BLaER1 (cell line): ENCODE data around the gene GYS1.

Experiments
- H3K27ac ChIP-seq: shearing (Covaris generic); formaldehyde crosslinking; 2 replicates; pipeline ENCODE4 v1.8.1; 2022
- H3K27me3 ChIP-seq: shearing (Covaris generic); formaldehyde crosslinking; 2 replicates; pipeline ENCODE4 v1.8.1; 2022
- H3K36me3 ChIP-seq: shearing (Covaris generic); formaldehyde crosslinking; 2 replicates; pipeline ENCODE4 v1.8.1; 2022
- H3K4me1 ChIP-seq: shearing (Covaris generic); formaldehyde crosslinking; 2 replicates; pipeline ENCODE4 v1.8.1; 2022
- H3K4me2 ChIP-seq: shearing (Covaris generic); formaldehyde crosslinking; 2 replicates; pipeline ENCODE4 v1.8.1; 2022
- H3K4me3 ChIP-seq: shearing (Covaris generic); formaldehyde crosslinking; 2 replicates; pipeline ENCODE4 v1.8.1; 2022
- H3K9ac ChIP-seq: shearing (Covaris generic); formaldehyde crosslinking; 2 replicates; pipeline ENCODE4 v1.8.1; 2022
- H3K9me3 ChIP-seq: shearing (Covaris generic); formaldehyde crosslinking; 2 replicates; pipeline ENCODE4 v1.8.1; 2022
- H4K20me1 ChIP-seq: shearing (Covaris generic); formaldehyde crosslinking; 2 replicates; pipeline ENCODE4 v1.8.1; 2022
- Cebpa-rat ChIP-seq: shearing (Covaris generic); IDR thresholded peaks from 2 replicates; pipeline ENCODE4 v1.8.1; 2022

Gene GYS1

DNA sequence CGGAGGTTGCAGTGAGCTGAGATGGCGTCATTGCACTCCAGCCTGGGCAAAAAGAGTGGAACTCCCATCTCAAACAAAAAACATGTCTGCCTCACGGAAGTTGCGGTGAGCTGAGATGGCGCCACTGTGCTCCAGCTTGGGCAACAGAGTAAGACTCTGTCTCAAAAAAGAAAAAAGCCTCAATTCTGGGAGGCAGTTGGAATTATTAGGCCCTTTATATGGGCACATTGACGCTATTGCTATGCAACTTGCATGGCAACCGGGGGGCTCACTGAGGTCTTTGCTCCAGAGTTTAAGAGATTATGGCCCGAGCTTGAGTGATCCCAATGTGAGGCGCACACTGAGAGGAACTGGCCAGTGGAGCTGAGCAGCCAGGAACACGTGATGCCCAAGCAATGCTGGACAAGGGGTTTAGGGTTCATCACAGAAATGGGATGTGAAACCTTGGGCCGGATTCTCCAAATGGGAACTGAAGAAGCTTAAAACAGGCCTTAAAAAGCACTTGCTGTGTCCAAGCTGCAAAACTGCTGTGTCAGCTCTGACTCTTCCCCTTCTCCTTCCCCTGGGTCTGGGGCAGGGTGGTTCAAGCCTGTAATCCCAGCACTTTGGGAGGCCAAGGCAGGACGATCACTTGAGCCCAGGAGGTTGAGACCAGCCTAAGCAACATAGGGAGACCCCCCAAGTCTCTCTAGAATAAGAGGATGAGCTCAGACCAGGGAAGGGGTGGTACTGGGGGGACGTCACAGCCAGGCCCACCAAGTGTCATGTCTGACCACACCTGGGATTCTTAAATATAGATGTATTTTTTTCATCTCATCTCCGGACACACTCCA is 25.5 kb downstream of the GYS1 start:
- H3K4me1 ChIP-seq, result peaks cover 64% of the 10 kb centered on the region
- H3K27ac ChIP-seq, result peak overlapping the region; percentile 23; the same call in 1 of the 2 replicates
- peaks cover 59% of the 10 kb centered on the region for H3K36me3 ChIP-seq
- no peaks in the 10 kb centered on the region for H3K9me3 ChIP-seq
- H3K9ac ChIP-seq, result peak overlapping the region; percentile 43
- H3K27me3 ChIP-seq, result no peaks in the 10 kb centered on the region
- H3K4me3 ChIP-seq, result no peak overlapping the region; the same call in 1 of the 2 replicates
- TF ChIP-seq Cebpa-rat, result no peak
- H3K4me2 ChIP-seq, result peak overlapping the region; percentile 99
- H4K20me1 ChIP-seq, result peaks cover 34% of the 10 kb centered on the region

DNA sequence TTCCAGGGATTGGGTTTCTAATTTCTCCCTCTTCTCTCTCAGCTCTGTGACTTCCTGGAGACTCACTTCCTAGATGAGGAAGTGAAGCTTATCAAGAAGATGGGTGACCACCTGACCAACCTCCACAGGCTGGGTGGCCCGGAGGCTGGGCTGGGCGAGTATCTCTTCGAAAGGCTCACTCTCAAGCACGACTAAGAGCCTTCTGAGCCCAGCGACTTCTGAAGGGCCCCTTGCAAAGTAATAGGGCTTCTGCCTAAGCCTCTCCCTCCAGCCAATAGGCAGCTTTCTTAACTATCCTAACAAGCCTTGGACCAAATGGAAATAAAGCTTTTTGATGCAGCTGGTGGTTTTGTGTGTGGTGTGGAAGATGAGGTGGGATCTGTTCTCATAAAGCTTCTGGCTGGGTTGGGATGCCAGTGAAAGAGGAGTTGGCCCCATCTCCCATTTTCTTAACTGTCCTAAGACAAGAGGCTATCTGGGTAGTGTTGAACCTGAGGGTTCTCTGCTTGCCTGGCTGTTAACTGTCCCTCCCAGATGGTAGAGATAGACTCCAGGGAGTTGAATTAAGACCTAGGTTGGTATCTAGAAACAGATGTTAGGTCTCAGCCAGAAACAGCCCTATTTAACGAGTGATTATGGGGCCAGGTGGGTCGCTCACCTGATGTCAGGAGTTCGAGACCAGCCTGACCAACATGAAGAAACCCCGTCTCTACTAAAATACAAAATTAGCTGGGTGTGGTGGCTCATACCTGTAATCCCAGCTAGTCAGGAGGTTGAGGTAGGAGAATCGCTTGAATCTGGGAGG is 26.4 kb downstream of the GYS1 start:
- H3K4me1 ChIP-seq, result peaks cover 72% of the 10 kb centered on the region
- peak overlapping the region; percentile 92 for H3K27ac ChIP-seq
- peak overlapping the region; percentile 99 for H3K4me2 ChIP-seq
- H3K4me3 ChIP-seq, result peak overlapping the region; percentile 91
- H3K9ac ChIP-seq, result peak overlapping the region; percentile 93
- no peak for TF ChIP-seq Cebpa-rat
- peaks cover 51% of the 10 kb centered on the region for H3K36me3 ChIP-seq
- no peaks in the 10 kb centered on the region for H3K27me3 ChIP-seq
- no peaks in the 10 kb centered on the region for H3K9me3 ChIP-seq
- peaks cover 34% of the 10 kb centered on the region for H4K20me1 ChIP-seq

DNA sequence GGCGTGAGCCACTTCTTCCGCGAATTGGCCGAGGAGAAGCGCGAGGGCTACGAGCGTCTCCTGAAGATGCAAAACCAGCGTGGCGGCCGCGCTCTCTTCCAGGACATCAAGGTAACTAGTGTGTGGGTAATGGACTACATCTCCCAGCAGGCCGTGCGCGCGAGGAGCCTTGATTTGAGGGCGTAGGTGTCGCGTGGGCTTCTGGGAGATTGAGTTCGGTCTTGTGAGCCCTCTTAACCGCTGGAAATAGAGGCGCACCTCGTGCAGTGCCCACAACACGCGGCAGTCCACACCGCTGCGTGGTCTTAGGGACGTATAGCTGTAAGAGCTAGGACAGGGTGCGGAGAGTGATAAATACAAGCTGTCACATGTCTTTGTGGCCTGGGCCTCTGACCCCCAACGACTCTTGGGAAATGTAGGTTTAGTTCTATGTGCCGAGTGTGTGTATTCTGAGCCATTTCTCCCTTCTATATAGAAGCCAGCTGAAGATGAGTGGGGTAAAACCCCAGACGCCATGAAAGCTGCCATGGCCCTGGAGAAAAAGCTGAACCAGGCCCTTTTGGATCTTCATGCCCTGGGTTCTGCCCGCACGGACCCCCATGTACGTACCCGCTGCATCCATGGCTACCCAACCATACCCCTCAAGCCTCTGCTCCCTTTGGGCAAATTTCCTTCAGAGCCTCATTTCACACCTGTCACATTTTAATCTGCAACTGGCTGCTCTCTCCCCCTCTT is 27.1 kb downstream of the GYS1 start:
- peaks cover 34% of the 10 kb centered on the region for H4K20me1 ChIP-seq
- TF ChIP-seq Cebpa-rat, result no peak
- H3K27ac ChIP-seq, result peak overlapping the region; percentile 92
- H3K9me3 ChIP-seq, result no peaks in the 10 kb centered on the region
- no peaks in the 10 kb centered on the region for H3K27me3 ChIP-seq
- peak overlapping the region; percentile 91 for H3K4me3 ChIP-seq
- peak overlapping the region; percentile 93 for H3K9ac ChIP-seq
- H3K36me3 ChIP-seq, result peaks cover 51% of the 10 kb centered on the region
- peaks cover 79% of the 10 kb centered on the region for H3K4me1 ChIP-seq
- peak overlapping the region; percentile 99 for H3K4me2 ChIP-seq

DNA sequence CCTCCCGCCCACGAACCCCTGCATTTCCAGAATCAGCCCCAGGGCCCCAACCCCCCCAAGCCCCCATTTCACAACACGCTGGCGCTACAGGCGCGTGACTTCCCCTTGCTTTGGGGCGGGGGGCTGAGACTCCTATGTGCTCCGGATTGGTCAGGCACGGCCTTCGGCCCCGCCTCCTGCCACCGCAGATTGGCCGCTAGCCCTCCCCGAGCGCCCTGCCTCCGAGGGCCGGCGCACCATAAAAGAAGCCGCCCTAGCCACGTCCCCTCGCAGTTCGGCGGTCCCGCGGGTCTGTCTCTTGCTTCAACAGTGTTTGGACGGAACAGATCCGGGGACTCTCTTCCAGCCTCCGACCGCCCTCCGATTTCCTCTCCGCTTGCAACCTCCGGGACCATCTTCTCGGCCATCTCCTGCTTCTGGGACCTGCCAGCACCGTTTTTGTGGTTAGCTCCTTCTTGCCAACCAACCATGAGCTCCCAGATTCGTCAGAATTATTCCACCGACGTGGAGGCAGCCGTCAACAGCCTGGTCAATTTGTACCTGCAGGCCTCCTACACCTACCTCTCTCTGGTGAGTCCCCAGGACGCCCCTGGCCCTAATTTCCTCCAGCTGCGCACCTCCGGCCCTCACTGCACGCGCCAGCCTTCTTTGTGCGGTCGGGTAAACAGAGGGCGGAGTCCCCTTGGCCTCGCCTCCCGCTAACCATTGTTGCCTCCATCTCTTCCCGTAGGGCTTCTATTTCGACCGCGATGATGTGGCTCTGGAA is 27.9 kb downstream of the GYS1 start, which contains the start of gene FTL:
TSS of gene FTL (plus strand) at position 270 of the 766 bp plus-strand sequence. CDS start at position 469, 199 bp downstream.
- Histone ChIP-seq H3K36me3 (peaks cover 47% of the 10 kb centered on the region), H3K9ac (peak within 1 kb of the TSS; percentile 93), H3K4me3 (peak within 1 kb of the TSS; percentile 91), H3K27ac (peak within 1 kb of the TSS; percentile 92), H3K27me3 (no peaks in the 10 kb centered on the region), H4K20me1 (peaks cover 34% of the 10 kb centered on the region), H3K4me2 (peak within 1 kb of the TSS; percentile 99), H3K4me1 (peaks cover 73% of the 10 kb centered on the region), H3K9me3 (no peaks in the 10 kb centered on the region)
- 0 out of 2 replicates have a peak, but pooled peaks have one; percentile 38 for TF ChIP-seq Cebpa-rat

DNA sequence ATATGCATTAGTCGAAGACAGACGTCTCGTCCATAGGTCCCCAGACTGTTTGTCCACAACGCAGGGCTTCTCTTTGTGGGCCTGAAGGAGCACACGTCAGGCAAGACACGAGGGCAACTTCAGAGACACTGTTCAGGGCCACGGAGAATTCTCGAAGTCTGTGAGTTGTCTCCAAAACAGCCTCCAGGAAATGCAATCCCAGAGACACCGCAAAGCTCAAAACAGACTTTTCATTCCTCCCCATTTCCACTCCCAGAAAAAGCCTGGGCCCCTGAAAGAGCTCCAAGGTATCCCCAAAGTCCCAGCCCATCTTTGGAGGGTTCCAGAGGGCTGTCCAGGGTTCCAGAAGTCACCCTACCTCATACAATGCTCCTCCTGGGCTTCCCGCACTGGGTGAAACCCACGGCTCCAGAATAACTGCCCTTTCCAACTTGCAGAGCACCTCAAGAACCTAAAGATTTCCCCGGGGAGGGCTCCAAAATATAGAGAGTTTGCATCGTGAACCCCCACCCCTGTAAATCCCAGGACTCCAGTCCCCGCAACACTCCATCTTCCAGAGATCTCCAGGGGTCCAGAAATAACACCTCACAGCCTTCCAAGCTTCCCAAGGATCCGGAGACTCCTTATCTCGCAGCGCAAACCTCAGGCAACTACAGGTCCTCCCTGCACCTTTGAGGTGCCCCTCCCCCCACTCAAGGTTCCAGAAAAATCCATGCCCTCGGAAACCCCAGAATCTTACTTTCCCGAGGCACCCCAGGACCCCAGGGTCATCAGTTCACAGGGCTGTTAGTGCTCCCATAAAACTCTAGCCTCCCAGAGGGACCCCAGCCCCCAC is 28.7 kb downstream of the GYS1 start:
- H3K4me3 ChIP-seq, result peak overlapping the region; percentile 62

DNA sequence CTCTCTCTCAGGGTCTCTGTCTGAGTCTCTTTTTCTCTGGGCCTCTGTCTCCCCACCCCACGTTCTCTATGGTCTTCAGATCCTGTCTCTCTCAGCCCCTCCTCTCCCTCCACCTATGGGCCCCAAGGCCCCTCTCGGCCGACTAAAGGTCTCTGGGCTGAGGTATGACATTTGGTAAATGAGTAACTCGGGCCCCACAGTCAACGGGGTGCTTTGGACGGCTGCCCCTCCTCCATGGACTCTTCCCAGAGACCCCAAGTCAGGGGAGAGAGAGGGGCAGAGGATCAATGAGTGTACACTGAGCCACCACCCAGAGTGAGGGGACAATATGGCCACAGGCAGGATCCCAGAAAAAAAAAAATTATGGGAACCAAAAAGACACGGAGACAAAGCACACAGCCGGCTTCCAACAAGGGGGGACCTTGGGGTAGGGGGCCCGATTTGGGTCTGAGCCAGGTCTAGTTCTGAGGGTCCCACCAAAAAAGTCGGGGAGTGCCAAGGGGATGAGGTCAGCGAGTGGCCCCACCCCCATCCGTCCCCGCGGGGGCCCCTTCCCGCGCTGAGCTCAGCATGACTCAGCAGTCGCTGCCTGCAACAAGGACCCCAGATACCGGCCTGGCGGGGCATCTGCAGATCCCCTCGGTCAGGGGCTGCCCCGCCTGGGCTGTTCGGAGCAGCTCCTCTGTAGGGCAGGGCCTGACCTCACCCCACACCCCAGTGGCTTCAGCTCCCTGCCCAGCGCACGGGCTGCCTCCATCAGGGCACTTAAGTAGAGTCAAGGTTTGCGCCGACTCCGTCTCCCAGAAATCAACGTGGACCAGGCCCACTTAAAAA is 29.5 kb downstream of the GYS1 start:
- Histone ChIP-seq H3K4me3 (peak overlapping the region; percentile 62), H3K36me3 (peaks cover 31% of the 10 kb centered on the region), H4K20me1 (peaks cover 34% of the 10 kb centered on the region), H3K9ac (peak overlapping the region; percentile 66), H3K4me2 (peak overlapping the region; percentile 99), H3K4me1 (peaks cover 69% of the 10 kb centered on the region), H3K27ac (peak overlapping the region; percentile 80), H3K9me3 (no peaks in the 10 kb centered on the region), H3K27me3 (no peaks in the 10 kb centered on the region)
- no peak for TF ChIP-seq Cebpa-rat

More for the DNA sequence above, 28.7 kb downstream of the GYS1 start:
- Histone ChIP-seq H3K9me3 (no peaks in the 10 kb centered on the region), H3K4me1 (peaks cover 72% of the 10 kb centered on the region), H4K20me1 (peaks cover 34% of the 10 kb centered on the region), H3K27ac (peak overlapping the region; percentile 80), H3K36me3 (peaks cover 39% of the 10 kb centered on the region), H3K9ac (peak overlapping the region; percentile 66), H3K27me3 (no peaks in the 10 kb centered on the region), H3K4me2 (peak overlapping the region; percentile 99)
- no peak for TF ChIP-seq Cebpa-rat

DNA sequence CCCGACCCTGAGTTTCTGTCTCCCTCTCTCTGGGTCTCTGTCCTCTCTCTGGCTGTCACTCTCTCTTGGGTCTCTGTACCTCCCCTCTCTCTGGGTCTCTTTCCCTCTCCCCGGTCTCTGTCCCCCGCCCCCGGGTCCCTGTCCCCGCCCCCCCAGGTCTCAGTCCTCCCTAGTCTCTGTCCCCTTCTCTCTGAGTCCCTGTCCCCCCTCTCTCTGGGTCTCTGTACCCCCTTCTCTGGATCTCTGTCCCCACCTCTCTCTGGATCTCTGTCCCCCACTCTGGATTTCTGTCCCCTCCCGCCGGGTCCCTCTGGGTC is 30.3 kb downstream of the GYS1 start:
- peaks cover 29% of the 10 kb centered on the region for H3K36me3 ChIP-seq
- peak overlapping the region; percentile 99 for H3K4me2 ChIP-seq
- no peaks in the 10 kb centered on the region for H3K9me3 ChIP-seq
- peaks cover 26% of the 10 kb centered on the region for H4K20me1 ChIP-seq
- no peak for TF ChIP-seq Cebpa-rat
- no peaks in the 10 kb centered on the region for H3K27me3 ChIP-seq
- peaks cover 61% of the 10 kb centered on the region for H3K4me1 ChIP-seq
- H3K9ac ChIP-seq, result peak overlapping the region; percentile 72
- peak overlapping the region; percentile 38; the same call in 1 of the 2 replicates for H3K4me3 ChIP-seq
- peak overlapping the region; percentile 89 for H3K27ac ChIP-seq
